ENCODE results near the gene KDM2A.
"Not testable (repeated sequence)": the region's sequence is repeated elsewhere in the genome, so short reads cannot be mapped to it uniquely, and the experiment has no call there.

KDM2A gene

GRCh38 chr11:67254798-67255197, 135.7 kb downstream of the KDM2A start:
- Histone ChIP-seq H3K27me3 (ENCODE audit: control insufficient read depth, insufficient read depth, low read length) (no peaks in the 10 kb centered on the region), H3K4me2 (ENCODE audit: low read length) (no peak overlapping the region), H3K36me3 (ENCODE audit: control insufficient read depth, insufficient read depth, low read length) (no peaks in the 10 kb centered on the region), H3K27ac (no peak overlapping the region), H2AFZ (no peak overlapping the region), H3K4me1 (no peaks in the 10 kb centered on the region), H3K9ac (no peak overlapping the region), H3K4me3 (ENCODE audit: low read depth, low read length) (no peak overlapping the region), H3K9me3 (ENCODE audit: control insufficient read depth, low read length) (no peaks in the 10 kb centered on the region), H3K79me2 (no peaks in the 10 kb centered on the region)
- TF ChIP-seq, protein P1, sequence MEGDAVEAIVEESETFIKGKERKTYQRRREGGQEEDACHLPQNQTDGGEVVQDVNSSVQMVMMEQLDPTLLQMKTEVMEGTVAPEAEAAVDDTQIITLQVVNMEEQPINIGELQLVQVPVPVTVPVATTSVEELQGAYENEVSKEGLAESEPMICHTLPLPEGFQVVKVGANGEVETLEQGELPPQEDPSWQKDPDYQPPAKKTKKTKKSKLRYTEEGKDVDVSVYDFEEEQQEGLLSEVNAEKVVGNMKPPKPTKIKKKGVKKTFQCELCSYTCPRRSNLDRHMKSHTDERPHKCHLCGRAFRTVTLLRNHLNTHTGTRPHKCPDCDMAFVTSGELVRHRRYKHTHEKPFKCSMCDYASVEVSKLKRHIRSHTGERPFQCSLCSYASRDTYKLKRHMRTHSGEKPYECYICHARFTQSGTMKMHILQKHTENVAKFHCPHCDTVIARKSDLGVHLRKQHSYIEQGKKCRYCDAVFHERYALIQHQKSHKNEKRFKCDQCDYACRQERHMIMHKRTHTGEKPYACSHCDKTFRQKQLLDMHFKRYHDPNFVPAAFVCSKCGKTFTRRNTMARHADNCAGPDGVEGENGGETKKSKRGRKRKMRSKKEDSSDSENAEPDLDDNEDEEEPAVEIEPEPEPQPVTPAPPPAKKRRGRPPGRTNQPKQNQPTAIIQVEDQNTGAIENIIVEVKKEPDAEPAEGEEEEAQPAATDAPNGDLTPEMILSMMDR (IDR thresholded peaks at IDR 0.05), result no peak

GRCh38 chr11:67255353-67255752, 136.3 kb downstream of the KDM2A start:
- Histone ChIP-seq H3K36me3 (ENCODE audit: control insufficient read depth, insufficient read depth, low read length) (no peaks in the 10 kb centered on the region), H3K79me2 (no peaks in the 10 kb centered on the region), H3K4me2 (ENCODE audit: low read length) (no peak overlapping the region), H3K9me3 (ENCODE audit: control insufficient read depth, low read length) (no peaks in the 10 kb centered on the region), H3K9ac (no peak overlapping the region), H3K4me3 (ENCODE audit: low read depth, low read length) (no peak overlapping the region), H2AFZ (no peak overlapping the region), H3K4me1 (no peaks in the 10 kb centered on the region), H3K27me3 (ENCODE audit: control insufficient read depth, insufficient read depth, low read length) (no peaks in the 10 kb centered on the region), H3K27ac (no peak overlapping the region)
- TF ChIP-seq, protein P1 (IDR thresholded peaks at IDR 0.05), result no peak

GRCh38 chr11:67255864-67256263, 136.8 kb downstream of the KDM2A start:
- H3K27me3 ChIP-seq (ENCODE audit: control insufficient read depth, insufficient read depth, low read length), result no peaks in the 10 kb centered on the region
- H3K27ac ChIP-seq, result no peak overlapping the region
- no peak overlapping the region for H3K9ac ChIP-seq
- H3K4me1 ChIP-seq, result no peaks in the 10 kb centered on the region
- no peaks in the 10 kb centered on the region for H3K79me2 ChIP-seq
- H3K9me3 ChIP-seq (ENCODE audit: control insufficient read depth, low read length), result no peaks in the 10 kb centered on the region
- TF ChIP-seq, protein P1 (IDR thresholded peaks at IDR 0.05), result no peak
- no peaks in the 10 kb centered on the region for H3K36me3 ChIP-seq (ENCODE audit: control insufficient read depth, insufficient read depth, low read length)
- H3K4me3 ChIP-seq (ENCODE audit: low read depth, low read length), result no peak overlapping the region
- H2AFZ ChIP-seq, result no peak overlapping the region
- no peak overlapping the region for H3K4me2 ChIP-seq (ENCODE audit: low read length)

- Histone ChIP-seq H3K9ac (no peak overlapping the region), H3K4me1 (no peaks in the 10 kb centered on the region), H2AFZ (no peak overlapping the region), H3K9me3 (ENCODE audit: control insufficient read depth, low read length) (no peaks in the 10 kb centered on the region), H3K4me2 (ENCODE audit: low read length) (no peak overlapping the region), H3K4me3 (ENCODE audit: low read depth, low read length) (no peak overlapping the region), H3K27ac (no peak overlapping the region), H3K27me3 (ENCODE audit: control insufficient read depth, insufficient read depth, low read length) (no peaks in the 10 kb centered on the region), H3K36me3 (ENCODE audit: control insufficient read depth, insufficient read depth, low read length) (no peaks in the 10 kb centered on the region), H3K79me2 (no peaks in the 10 kb centered on the region)
- TF ChIP-seq, protein P1 (IDR thresholded peaks at IDR 0.05), result no peak
Observed at GRCh38 chr11:67256477-67257135, 137.5 kb downstream of the KDM2A start.

- Histone ChIP-seq H3K9me3 (ENCODE audit: control insufficient read depth, low read length) (no peaks in the 10 kb centered on the region), H3K36me3 (ENCODE audit: control insufficient read depth, insufficient read depth, low read length) (no peaks in the 10 kb centered on the region), H2AFZ (no peak overlapping the region), H3K4me2 (ENCODE audit: low read length) (no peak overlapping the region), H3K4me1 (no peaks in the 10 kb centered on the region), H3K79me2 (peaks cover 2% of the 10 kb centered on the region), H3K27me3 (ENCODE audit: control insufficient read depth, insufficient read depth, low read length) (no peaks in the 10 kb centered on the region), H3K4me3 (ENCODE audit: low read depth, low read length) (no peak overlapping the region), H3K27ac (no peak overlapping the region), H3K9ac (no peak overlapping the region)
- TF ChIP-seq, protein P1 (IDR thresholded peaks at IDR 0.05), result no peak
Observed at GRCh38 chr11:67260406-67260805, 141.3 kb downstream of the KDM2A start.

GRCh38 chr11:67260885-67261639, 142.0 kb downstream of the KDM2A start:
- not testable (repeated sequence) for H3K9ac ChIP-seq

More at GRCh38 chr11:67260885-67261639, 142.0 kb downstream of the KDM2A start:
- not testable (repeated sequence) for H3K27ac ChIP-seq; H3K79me2 ChIP-seq; H3K9me3 ChIP-seq (ENCODE audit: control insufficient read depth, low read length); H3K4me1 ChIP-seq; H3K27me3 ChIP-seq (ENCODE audit: control insufficient read depth, insufficient read depth, low read length); H3K36me3 ChIP-seq (ENCODE audit: control insufficient read depth, insufficient read depth, low read length)
- Histone ChIP-seq H3K4me3 (ENCODE audit: low read depth, low read length) (peak overlapping the region; percentile 25), H2AFZ (peak overlapping the region; percentile 63), H3K4me2 (ENCODE audit: low read length) (peak overlapping the region; percentile 68)
